GM12878 (cell line): ENCODE data around the gene MTMR4. TPM values are rescaled to one million over a fixed set of nuclear protein-coding genes. Genes with fewer than 3 reads are reported as not detected.

ENCODE experiments used
- BHLHE40 ChIP-seq, 2 experiments: fragments of 450-650 bp in 1 of 2; IDR thresholded peaks; 2 replicates each; pipeline ENCODE4 v1.6.1; 2011 to 2017; ENCODE audit warnings: low read depth in 2 of 2, borderline replicate concordance in 1 of 2, improper control_type of control experiment in 1 of 2, low read length in 1 of 2, mild to moderate bottlenecking in 1 of 2
- BRCA1 ChIP-seq: IDR thresholded peaks from 2 replicates; pipeline ENCODE4 v1.6.1; 2011; ENCODE audit warnings: low read depth, low read length, improper control_type of control experiment
- DPF2 ChIP-seq: fragments of 450-650 bp; IDR thresholded peaks from 2 replicates; pipeline ENCODE4 v1.6.1; 2017; ENCODE audit warnings: mild to moderate bottlenecking
- IKZF2 ChIP-seq, 2 experiments: fragments of 450-650 bp; IDR thresholded peaks; 2 replicates each; pipeline ENCODE4 v1.6.1; 2017; ENCODE audit warnings: mild to moderate bottlenecking in 2 of 2, moderate library complexity in 2 of 2
- IRF4 ChIP-seq: IDR thresholded peaks from 2 replicates; pipeline ENCODE4 v1.6.1; 2011; ENCODE audit warnings: low read depth, low read length
- JUND ChIP-seq: IDR thresholded peaks from 2 replicates; pipeline ENCODE4 v1.6.1; 2012; ENCODE audit warnings: low read depth, mild to moderate bottlenecking, low read length, improper control_type of control experiment, moderate library complexity
- LARP7 ChIP-seq: fragments of 450-650 bp; IDR thresholded peaks from 2 replicates; pipeline ENCODE4 v1.6.1; 2017; ENCODE audit warnings: mild to moderate bottlenecking
- MEF2B ChIP-seq: fragments of 450-650 bp; IDR thresholded peaks from 2 replicates; pipeline ENCODE4 v1.6.1; 2018; ENCODE audit warnings: mild to moderate bottlenecking, moderate library complexity; ENCODE audit not compliant: partially characterized antibody, poor library complexity, severe bottlenecking
- MTA2 ChIP-seq: fragments of 450-650 bp; IDR thresholded peaks from 2 replicates; pipeline ENCODE4 v1.6.1; 2016; ENCODE audit warnings: low read depth, mild to moderate bottlenecking, moderate library complexity
- PAX5 ChIP-seq: IDR thresholded peaks from 2 replicates; pipeline ENCODE4 v1.6.1; 2011; ENCODE audit warnings: low read depth, low read length, borderline replicate concordance
- PML ChIP-seq: IDR thresholded peaks from 2 replicates; pipeline ENCODE4 v1.6.1; 2012; ENCODE audit warnings: low read length, inconsistent platforms
- POLR2A ChIP-seq: IDR thresholded peaks from 2 replicates; pipeline ENCODE4 v1.6.1; 2011; ENCODE audit warnings: low read depth, mild to moderate bottlenecking, low read length
- POLR2AphosphoS2 ChIP-seq: IDR thresholded peaks from 2 replicates; pipeline ENCODE4 v1.6.1; 2011; ENCODE audit warnings: low read depth, mild to moderate bottlenecking, low read length, improper control_type of control experiment, moderate library complexity
- RB1 ChIP-seq: fragments of 450-650 bp; formaldehyde crosslinking; IDR thresholded peaks from 2 replicates; pipeline ENCODE4 v1.6.1; 2017; ENCODE audit warnings: mild to moderate bottlenecking, borderline replicate concordance
- RCOR1 ChIP-seq: conservative IDR thresholded peaks from 2 replicates; pipeline ENCODE4 v1.6.1; 2012; ENCODE audit warnings: low read depth, low read length, improper control_type of control experiment
- TAF1 ChIP-seq: IDR thresholded peaks from 2 replicates; pipeline ENCODE4 v1.6.1; 2011; ENCODE audit warnings: mild to moderate bottlenecking, low read depth, low read length, borderline replicate concordance
- TCF12 ChIP-seq: IDR thresholded peaks from 2 replicates; pipeline ENCODE4 v1.6.1; 2011; ENCODE audit warnings: low read depth, mild to moderate bottlenecking, low read length
- YBX1 ChIP-seq: fragments of 450-650 bp; IDR thresholded peaks from 2 replicates; pipeline ENCODE4 v1.6.1; 2016; ENCODE audit warnings: antibody characterized with exemption
- polyA plus RNA-seq, 11 experiments: library from polyadenylated mRNA; depleted of rRNA in 4 of 11; unstranded in 6 of 11; stranded (reverse) in 5 of 11; fragments of >200 nt; fragmentation: Nextera tagmentation in 4 of 11; fragmentation: Illumina TruSeq in 1 of 11; extraction: Ambion mirVana in 4 of 11; extraction: Trizol in 1 of 11; gene quantifications; 1 replicate in 1 of 11; 2 replicates in 10 of 11; pipeline versions ENCODE4 v1.2.1 to v1.2.3, GENCODE V29; 2011 to 2016; ENCODE audit warnings: inconsistent platforms in 2 of 11, missing spikeins in 2 of 11, low read depth in 1 of 11
- total RNA-seq, 4 experiments: library from RNA; depleted of rRNA in 3 of 4; stranded (reverse); fragments of >200 nt in 3 of 4; fragmentation: Illumina TruSeq in 1 of 4; extraction: Trizol in 1 of 4; gene quantifications; 2 replicates each; pipeline versions ENCODE4 v1.2.1 to v1.2.3, GENCODE V29; 2013 to 2021
- TF ChIP-seq, protein P1 (sequence below): fragments of 450-650 bp; IDR thresholded peaks from 2 replicates; pipeline ENCODE4 v1.6.1; 2017; ENCODE audit warnings: mild to moderate bottlenecking, low read depth, inconsistent platforms; ENCODE audit not compliant: poor library complexity, severe bottlenecking
- TF ChIP-seq, protein P2 (sequence below): fragments of 450-650 bp; conservative IDR thresholded peaks from 2 replicates; pipeline ENCODE4 v1.6.1; 2017; ENCODE audit warnings: mild to moderate bottlenecking, moderate library complexity
- TF ChIP-seq, protein P3 (sequence below): fragments of 450-650 bp; formaldehyde crosslinking; IDR thresholded peaks from 2 replicates; pipeline ENCODE4 v1.5.0; 2022; ENCODE audit warnings: mild to moderate bottlenecking, missing genetic modification characterization
- TF ChIP-seq, protein P4 (sequence below): IDR thresholded peaks from 2 replicates; pipeline ENCODE4 v1.6.1; 2011; ENCODE audit warnings: low read depth, low read length, improper control_type of control experiment, borderline replicate concordance
- TF ChIP-seq, protein P5 (sequence below): IDR thresholded peaks from 2 replicates; pipeline ENCODE4 v1.6.1; 2011; ENCODE audit warnings: low read depth, mild to moderate bottlenecking, low read length, moderate library complexity, borderline replicate concordance; ENCODE audit errors: extremely low read depth

Gene MTMR4
- total and polyA plus RNA-seq, 10 of the 15 experiments (the other 5 are each of a cell fraction or from before 2014, with no cell fraction given), result 12.8 to 127 (median 53.2) TPM

DNA sequence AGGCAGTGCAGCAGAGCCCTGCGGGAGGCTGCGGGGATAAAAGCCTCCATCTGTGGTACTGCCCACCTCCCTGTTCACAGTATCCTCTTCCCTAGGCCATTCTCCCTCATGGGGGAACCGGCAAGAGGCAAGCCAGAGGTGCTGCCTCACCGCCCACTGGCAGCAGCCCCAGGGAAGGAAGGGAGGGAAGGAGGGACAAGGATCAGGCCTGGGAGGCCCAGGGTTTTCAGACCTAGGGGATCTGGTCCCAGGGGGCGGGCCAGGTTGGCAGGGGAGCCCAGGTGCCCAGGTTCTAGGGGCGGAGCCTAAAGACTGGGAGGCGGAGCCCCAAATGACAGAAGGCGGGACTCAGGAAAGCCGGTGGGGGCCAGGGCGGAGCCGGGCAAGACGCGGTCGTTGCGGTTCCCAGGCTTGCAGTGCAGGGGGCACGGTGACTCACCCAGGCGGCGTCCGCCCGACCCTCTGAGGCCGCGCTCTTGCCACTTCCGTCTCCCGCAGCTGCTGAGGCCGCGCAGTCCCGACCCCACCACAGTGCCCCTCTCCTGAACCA, 3.0 kb upstream of the MTMR4 start (continued):
- TF ChIP-seq, protein P1, sequence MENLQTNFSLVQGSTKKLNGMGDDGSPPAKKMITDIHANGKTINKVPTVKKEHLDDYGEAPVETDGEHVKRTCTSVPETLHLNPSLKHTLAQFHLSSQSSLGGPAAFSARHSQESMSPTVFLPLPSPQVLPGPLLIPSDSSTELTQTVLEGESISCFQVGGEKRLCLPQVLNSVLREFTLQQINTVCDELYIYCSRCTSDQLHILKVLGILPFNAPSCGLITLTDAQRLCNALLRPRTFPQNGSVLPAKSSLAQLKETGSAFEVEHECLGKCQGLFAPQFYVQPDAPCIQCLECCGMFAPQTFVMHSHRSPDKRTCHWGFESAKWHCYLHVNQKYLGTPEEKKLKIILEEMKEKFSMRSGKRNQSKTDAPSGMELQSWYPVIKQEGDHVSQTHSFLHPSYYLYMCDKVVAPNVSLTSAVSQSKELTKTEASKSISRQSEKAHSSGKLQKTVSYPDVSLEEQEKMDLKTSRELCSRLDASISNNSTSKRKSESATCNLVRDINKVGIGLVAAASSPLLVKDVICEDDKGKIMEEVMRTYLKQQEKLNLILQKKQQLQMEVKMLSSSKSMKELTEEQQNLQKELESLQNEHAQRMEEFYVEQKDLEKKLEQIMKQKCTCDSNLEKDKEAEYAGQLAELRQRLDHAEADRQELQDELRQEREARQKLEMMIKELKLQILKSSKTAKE, result no peak
- TF ChIP-seq PAX5 (peak; percentile 58; the same call in 1 of the 2 replicates), BHLHE40 (IDR thresholded peaks at IDR 0.05; ENCODE audit: borderline replicate concordance in 1 of 2, low read depth in 2 of 2, low read length in 1 of 2) (peak in 1 of 2 experiments; percentile 65; a peak in 2 of 4 replicates), PML (0 out of 2 replicates have a peak, but pooled peaks have one; percentile 10), MEF2B (peak; percentile 52), TCF12 (peak; percentile 88), DPF2 (peak; percentile 62), YBX1 (no peak), RB1 (0 out of 2 replicates have a peak, but pooled peaks have one; percentile 46), POLR2A (peak; percentile 86), POLR2AphosphoS2 (no peak), IRF4 (no peak), MTA2 (no peak), LARP7 (0 out of 2 replicates have a peak, but pooled peaks have one; percentile 70), JUND (no peak), BRCA1 (no peak), RCOR1 (0 out of 2 replicates have a peak, but pooled peaks have one; percentile 16), TAF1 (peak; percentile 60; the same call in 1 of the 2 replicates), IKZF2 (IDR thresholded peaks at IDR 0.05) (no peak)
- TF ChIP-seq, protein P2, sequence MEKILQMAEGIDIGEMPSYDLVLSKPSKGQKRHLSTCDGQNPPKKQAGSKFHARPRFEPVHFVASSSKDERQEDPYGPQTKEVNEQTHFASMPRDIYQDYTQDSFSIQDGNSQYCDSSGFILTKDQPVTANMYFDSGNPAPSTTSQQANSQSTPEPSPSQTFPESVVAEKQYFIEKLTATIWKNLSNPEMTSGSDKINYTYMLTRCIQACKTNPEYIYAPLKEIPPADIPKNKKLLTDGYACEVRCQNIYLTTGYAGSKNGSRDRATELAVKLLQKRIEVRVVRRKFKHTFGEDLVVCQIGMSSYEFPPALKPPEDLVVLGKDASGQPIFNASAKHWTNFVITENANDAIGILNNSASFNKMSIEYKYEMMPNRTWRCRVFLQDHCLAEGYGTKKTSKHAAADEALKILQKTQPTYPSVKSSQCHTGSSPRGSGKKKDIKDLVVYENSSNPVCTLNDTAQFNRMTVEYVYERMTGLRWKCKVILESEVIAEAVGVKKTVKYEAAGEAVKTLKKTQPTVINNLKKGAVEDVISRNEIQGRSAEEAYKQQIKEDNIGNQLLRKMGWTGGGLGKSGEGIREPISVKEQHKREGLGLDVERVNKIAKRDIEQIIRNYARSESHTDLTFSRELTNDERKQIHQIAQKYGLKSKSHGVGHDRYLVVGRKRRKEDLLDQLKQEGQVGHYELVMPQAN, result peak; percentile 88
- TF ChIP-seq, protein P3, sequence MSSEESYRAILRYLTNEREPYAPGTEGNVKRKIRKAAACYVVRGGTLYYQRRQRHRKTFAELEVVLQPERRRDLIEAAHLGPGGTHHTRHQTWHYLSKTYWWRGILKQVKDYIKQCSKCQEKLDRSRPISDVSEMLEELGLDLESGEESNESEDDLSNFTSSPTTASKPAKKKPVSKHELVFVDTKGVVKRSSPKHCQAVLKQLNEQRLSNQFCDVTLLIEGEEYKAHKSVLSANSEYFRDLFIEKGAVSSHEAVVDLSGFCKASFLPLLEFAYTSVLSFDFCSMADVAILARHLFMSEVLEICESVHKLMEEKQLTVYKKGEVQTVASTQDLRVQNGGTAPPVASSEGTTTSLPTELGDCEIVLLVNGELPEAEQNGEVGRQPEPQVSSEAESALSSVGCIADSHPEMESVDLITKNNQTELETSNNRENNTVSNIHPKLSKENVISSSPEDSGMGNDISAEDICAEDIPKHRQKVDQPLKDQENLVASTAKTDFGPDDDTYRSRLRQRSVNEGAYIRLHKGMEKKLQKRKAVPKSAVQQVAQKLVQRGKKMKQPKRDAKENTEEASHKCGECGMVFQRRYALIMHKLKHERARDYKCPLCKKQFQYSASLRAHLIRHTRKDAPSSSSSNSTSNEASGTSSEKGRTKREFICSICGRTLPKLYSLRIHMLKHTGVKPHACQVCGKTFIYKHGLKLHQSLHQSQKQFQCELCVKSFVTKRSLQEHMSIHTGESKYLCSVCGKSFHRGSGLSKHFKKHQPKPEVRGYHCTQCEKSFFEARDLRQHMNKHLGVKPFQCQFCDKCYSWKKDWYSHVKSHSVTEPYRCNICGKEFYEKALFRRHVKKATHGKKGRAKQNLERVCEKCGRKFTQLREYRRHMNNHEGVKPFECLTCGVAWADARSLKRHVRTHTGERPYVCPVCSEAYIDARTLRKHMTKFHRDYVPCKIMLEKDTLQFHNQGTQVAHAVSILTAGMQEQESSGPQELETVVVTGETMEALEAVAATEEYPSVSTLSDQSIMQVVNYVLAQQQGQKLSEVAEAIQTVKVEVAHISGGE (CRISPR knock-in tag), result no peak
- TF ChIP-seq, protein P4, sequence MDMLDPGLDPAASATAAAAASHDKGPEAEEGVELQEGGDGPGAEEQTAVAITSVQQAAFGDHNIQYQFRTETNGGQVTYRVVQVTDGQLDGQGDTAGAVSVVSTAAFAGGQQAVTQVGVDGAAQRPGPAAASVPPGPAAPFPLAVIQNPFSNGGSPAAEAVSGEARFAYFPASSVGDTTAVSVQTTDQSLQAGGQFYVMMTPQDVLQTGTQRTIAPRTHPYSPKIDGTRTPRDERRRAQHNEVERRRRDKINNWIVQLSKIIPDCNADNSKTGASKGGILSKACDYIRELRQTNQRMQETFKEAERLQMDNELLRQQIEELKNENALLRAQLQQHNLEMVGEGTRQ, result no peak
- TF ChIP-seq, protein P5, sequence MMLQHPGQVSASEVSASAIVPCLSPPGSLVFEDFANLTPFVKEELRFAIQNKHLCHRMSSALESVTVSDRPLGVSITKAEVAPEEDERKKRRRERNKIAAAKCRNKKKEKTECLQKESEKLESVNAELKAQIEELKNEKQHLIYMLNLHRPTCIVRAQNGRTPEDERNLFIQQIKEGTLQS, result no peak
